SK-N-SH (cell line): ENCODE data around the gene JAG2.

Experiments
- FOXM1 ChIP-seq: IDR thresholded peaks from 2 replicates; pipeline ENCODE4 v1.4.0; 2012; ENCODE audit warnings: low read depth, mild to moderate bottlenecking
- GATA2 ChIP-seq: sonication (generic); formaldehyde crosslinking; IDR thresholded peaks from 2 replicates; pipeline ENCODE4 v1.5.0; 2020; ENCODE audit warnings: mild to moderate bottlenecking, missing genetic modification reagents
- IRF3 ChIP-seq: fragments of 150-350 bp; IDR thresholded peaks from 2 replicates; pipeline ENCODE4 v1.6.1; 2016; ENCODE audit warnings: mild to moderate bottlenecking, low read depth, low read length
- JUND ChIP-seq: IDR thresholded peaks from 2 replicates; pipeline ENCODE4 v1.4.0; 2012
- NFIC ChIP-seq: IDR thresholded peaks from 2 replicates; pipeline ENCODE4 v1.4.0; 2012; ENCODE audit warnings: borderline replicate concordance
- POLR2AphosphoS5 ChIP-seq: IDR thresholded peaks from 2 replicates; pipeline ENCODE4 v1.6.1; 2012; ENCODE audit warnings: low read depth, low read length
- TEAD4 ChIP-seq: IDR thresholded peaks from 2 replicates; pipeline ENCODE4 v1.4.0; 2012; ENCODE audit warnings: mild to moderate bottlenecking, borderline replicate concordance; ENCODE audit not compliant: insufficient read depth
- TF ChIP-seq, protein P1 (sequence below): fragments of 200-600 bp; sonication (generic); IDR thresholded peaks from 2 replicates; pipeline ENCODE4 v1.6.1; 2017; ENCODE audit warnings: antibody characterized with exemption, mild to moderate bottlenecking, moderate library complexity
- TF ChIP-seq, protein P2 (sequence below): IDR thresholded peaks from 2 replicates; pipeline ENCODE4 v1.6.1; 2012; ENCODE audit warnings: mild to moderate bottlenecking, low read depth, low read length, moderate library complexity

DNA sequence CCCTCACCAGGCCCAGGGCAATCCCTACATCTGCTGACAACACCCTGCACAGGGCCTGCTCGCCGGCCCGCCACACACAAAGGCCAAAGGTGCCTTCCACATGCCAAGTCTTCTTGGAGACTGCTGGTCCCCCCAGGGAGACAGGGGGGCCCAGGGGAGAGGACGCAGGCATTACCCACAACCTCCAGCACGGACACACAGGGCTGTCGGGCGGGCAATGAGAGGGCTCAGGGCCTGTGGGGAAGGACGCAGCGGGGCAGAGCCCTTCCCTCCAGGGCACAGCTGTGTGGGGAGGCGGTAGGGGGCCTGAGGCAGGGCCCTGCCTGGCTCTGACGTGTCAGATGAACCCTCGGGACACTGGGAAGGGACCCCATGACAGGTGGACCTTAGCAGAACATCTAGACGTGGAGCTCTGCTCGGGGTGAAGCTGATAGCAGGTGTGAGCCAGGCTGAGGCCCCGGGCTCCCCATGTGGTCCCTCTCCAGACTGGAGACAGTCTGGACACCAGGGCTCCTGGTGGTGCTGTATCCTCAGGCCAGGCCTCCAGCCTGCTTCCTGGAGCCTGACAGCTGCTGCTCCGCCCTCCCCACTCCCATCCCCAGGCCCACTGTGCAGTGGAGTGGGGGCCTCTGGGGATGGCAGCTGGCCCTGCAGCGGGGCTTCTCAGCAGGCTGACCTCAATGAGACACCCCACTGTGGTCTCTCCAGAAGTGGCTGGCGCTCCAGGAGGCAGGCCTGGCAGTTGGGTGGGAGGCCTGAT lies 44.1 kb upstream of the JAG2 start:
- TF ChIP-seq NFIC (no peak), TEAD4 (no peak), FOXM1 (no peak), GATA2 (CRISPR knock-in tag) (no peak), POLR2AphosphoS5 (no peak), JUND (no peak), IRF3 (no peak)
- TF ChIP-seq, protein P1, sequence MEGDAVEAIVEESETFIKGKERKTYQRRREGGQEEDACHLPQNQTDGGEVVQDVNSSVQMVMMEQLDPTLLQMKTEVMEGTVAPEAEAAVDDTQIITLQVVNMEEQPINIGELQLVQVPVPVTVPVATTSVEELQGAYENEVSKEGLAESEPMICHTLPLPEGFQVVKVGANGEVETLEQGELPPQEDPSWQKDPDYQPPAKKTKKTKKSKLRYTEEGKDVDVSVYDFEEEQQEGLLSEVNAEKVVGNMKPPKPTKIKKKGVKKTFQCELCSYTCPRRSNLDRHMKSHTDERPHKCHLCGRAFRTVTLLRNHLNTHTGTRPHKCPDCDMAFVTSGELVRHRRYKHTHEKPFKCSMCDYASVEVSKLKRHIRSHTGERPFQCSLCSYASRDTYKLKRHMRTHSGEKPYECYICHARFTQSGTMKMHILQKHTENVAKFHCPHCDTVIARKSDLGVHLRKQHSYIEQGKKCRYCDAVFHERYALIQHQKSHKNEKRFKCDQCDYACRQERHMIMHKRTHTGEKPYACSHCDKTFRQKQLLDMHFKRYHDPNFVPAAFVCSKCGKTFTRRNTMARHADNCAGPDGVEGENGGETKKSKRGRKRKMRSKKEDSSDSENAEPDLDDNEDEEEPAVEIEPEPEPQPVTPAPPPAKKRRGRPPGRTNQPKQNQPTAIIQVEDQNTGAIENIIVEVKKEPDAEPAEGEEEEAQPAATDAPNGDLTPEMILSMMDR: no peak
- TF ChIP-seq, protein P2, sequence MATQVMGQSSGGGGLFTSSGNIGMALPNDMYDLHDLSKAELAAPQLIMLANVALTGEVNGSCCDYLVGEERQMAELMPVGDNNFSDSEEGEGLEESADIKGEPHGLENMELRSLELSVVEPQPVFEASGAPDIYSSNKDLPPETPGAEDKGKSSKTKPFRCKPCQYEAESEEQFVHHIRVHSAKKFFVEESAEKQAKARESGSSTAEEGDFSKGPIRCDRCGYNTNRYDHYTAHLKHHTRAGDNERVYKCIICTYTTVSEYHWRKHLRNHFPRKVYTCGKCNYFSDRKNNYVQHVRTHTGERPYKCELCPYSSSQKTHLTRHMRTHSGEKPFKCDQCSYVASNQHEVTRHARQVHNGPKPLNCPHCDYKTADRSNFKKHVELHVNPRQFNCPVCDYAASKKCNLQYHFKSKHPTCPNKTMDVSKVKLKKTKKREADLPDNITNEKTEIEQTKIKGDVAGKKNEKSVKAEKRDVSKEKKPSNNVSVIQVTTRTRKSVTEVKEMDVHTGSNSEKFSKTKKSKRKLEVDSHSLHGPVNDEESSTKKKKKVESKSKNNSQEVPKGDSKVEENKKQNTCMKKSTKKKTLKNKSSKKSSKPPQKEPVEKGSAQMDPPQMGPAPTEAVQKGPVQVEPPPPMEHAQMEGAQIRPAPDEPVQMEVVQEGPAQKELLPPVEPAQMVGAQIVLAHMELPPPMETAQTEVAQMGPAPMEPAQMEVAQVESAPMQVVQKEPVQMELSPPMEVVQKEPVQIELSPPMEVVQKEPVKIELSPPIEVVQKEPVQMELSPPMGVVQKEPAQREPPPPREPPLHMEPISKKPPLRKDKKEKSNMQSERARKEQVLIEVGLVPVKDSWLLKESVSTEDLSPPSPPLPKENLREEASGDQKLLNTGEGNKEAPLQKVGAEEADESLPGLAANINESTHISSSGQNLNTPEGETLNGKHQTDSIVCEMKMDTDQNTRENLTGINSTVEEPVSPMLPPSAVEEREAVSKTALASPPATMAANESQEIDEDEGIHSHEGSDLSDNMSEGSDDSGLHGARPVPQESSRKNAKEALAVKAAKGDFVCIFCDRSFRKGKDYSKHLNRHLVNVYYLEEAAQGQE: no peak
